ENCODE measurements around the gene EDAR.

EDAR gene

GRCh38 chr2:108852375-108852774 lies 136.6 kb downstream of the EDAR start:
- DNase-seq (ENCODE audit: low read depth), result no peak

DNA sequence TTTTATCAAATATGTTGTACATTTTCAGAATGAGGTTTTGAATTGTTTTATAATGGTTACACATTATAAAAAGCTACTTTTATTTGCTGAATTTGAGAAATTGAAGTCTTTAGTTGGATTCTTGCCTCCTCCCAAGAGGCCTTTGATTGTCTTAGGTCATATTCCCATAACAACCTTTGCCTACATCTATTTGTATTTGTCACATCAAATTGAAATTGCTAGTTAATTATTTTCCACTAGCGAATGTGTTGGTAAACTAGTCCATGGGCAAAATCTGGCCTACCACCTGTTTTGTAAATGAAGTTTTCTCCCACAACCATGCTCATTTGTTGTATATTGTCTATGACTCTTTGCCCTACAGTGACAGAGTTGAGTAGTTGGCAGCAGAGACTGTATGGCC lies 142.0 kb downstream of the EDAR start:
- DNase-seq (ENCODE audit: low read depth), result no peak

- DNase-seq (ENCODE audit: low read depth), result no peak
These were observed 143.1 kb downstream of the EDAR start for GRCh38 chr2:108845923-108846322.

Data from activated T-cell treated with anti-CD3 and anti-CD28 coated beads for 1 hour (primary cell).